Endothelial cell of coronary artery (primary cell): ENCODE results near the gene OR1G1. TPM values are rescaled to one million over a fixed set of nuclear protein-coding genes. Genes with fewer than 3 reads are reported as not detected.

ENCODE experiments used
- total RNA-seq: library from RNA; depleted of rRNA; stranded (reverse); fragments of >200 nt; gene quantifications from 2 replicates; pipeline ENCODE4 v1.2.3, GENCODE V29; 2014

OR1G1 gene
- total RNA-seq, result not detected in 2 replicates

DNA sequence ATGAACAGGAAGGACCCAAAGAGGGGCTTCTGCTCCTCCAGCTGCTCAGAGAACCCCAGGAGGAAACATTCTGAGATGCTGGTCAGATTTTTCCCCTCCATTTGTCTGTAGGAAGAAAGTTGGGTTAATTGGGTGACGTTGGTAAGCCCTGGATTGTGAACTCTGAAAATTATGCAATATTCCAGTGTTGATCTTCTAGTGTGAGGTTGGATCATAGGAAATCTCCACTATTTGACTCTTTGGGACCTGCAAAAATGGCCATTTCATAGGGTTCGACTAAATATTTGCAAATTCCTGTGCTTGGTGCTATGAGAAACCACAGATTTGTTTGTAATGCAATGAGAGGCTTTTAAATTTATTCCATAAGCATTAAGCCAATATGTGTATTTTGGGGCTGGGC is at the start of gene OR1G1:
Gene OR1G1 (minus strand): TSS at position 101 of the 400 bp plus-strand sequence. CDS start 0 bp downstream, at position 101.

DNA sequence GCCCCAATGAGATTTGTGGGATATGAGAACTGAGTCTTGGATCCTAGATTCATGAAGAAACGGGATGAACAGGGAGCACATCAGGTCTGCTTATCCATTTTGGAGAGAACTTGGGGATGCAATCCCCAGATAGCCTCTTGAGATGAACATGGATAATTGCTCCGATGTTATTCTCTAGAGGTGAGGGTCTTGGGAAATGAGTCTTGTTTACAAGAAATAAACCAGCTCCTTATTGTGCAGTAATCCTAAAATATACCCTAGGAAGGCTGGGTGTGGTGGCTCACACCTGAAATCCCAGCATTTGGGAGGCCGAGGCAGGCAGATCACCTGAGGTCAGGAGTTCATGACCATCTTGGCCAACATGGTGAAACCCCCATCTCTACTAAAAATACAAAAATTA is 23.0 kb downstream of the OR1G1 start, which contains the start of gene OR1D2:
Gene OR1D2 (minus strand): TSS at position 101 of the 400 bp plus-strand sequence. CDS start 11,426 bp downstream, outside the sequence.

Other genes with a start within 250 kb of the OR1G1 start
- gene OR1D5, start 63.9 kb downstream of the OR1G1 start, total RNA-seq, result not detected in 2 replicates
- gene OR1D2, start 23.1 kb downstream of the OR1G1 start, total RNA-seq, result not detected in 2 replicates
- not detected in 2 replicates for gene OR1A2, start 70.0 kb upstream of the OR1G1 start, total RNA-seq
- not detected in 2 replicates for gene OR1A1, start 80.1 kb upstream of the OR1G1 start, total RNA-seq
- gene OR3A1, start 170.8 kb upstream of the OR1G1 start, total RNA-seq, result not detected in 2 replicates